Nucleus accumbens (tissue), 56 donors: ENCODE measurements around the gene PPP1R3G.
"Not testable (repeated sequence)": the region's sequence is repeated elsewhere in the genome, so short reads cannot be mapped to it uniquely, and the experiment has no call there.

ENCODE experiments used
- DNase-seq, 56 donors: peaks; one replicate each; lab custom pipeline; 2025; lab: John Stamatoyannopoulos, UW

PPP1R3G gene

DNA sequence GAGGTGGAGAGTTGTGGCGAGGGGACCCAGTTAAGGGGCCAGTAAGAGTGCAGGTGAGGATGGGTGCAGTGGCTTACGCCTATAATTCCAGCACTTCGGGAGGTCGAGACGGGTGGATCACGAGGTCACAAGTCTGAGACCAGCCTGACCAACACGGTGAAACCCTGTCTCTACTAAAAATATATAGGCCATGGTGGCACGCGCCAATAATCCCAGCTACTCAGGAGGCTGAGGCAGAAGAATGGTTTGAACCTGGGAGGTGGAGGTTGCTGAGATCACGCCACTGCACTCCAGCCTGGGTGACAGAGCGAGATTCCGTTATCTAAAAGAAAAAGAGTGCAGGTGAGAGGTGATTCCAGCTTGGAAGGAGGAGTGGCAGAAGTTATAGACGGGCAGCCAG lies 28.0 kb downstream of the PPP1R3G start:
- DNase-seq: no peak

DNA sequence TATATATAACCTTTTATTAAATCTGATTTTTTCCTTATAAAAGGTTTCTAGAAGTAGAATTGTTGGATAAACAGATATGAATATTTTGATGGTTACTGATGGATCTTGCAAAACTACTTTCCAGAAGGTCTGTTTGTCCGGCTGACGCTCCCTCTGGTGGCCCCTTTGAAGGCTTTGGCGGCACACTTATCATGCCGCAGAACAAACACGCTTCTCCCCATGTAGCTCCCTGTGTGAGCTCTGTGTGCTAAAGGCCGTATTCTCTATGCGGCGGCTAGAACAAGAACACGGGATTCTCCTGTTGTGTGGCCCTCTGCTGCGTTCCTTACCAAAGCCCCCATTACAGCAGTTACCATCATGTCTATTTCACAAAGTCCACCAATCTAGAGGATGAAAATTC lies 30.0 kb downstream of the PPP1R3G start:
- DNase-seq: no peak

DNA sequence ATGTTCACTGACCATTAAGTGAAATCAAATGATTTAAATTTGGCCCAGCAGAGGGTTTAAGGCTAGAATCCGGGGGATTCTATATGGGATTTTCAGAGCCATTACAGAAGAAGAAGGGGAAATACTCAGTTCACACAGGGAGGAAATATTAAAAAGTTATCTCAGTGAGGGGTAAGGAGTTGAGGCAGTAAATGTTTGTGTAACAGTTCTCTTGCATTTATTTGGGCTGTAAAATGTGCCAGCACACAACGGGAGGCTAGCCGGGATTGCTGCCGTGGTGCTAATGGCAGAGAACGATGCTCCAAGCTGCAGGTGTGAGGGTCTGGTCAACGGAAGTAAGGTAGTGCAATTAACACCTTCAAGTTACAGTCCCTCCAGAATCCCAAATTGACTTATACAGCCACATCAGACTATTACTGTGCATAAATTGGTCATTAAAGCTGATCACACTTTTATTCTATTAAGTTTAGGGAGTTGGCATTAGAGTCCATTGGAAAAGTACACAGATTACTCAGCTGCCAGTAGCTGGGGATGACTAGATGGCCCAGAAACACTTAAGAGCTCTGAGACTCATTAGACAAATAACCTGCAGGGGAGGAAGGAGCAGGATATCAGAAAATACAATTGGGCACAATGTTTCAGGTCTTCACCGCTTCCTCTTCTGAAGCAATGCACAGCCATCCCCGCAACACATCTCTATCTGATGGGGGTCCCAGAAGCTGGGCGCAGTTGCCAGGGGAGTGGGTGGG lies 31.3 kb downstream of the PPP1R3G start:
- DNase-seq: no peak

DNA sequence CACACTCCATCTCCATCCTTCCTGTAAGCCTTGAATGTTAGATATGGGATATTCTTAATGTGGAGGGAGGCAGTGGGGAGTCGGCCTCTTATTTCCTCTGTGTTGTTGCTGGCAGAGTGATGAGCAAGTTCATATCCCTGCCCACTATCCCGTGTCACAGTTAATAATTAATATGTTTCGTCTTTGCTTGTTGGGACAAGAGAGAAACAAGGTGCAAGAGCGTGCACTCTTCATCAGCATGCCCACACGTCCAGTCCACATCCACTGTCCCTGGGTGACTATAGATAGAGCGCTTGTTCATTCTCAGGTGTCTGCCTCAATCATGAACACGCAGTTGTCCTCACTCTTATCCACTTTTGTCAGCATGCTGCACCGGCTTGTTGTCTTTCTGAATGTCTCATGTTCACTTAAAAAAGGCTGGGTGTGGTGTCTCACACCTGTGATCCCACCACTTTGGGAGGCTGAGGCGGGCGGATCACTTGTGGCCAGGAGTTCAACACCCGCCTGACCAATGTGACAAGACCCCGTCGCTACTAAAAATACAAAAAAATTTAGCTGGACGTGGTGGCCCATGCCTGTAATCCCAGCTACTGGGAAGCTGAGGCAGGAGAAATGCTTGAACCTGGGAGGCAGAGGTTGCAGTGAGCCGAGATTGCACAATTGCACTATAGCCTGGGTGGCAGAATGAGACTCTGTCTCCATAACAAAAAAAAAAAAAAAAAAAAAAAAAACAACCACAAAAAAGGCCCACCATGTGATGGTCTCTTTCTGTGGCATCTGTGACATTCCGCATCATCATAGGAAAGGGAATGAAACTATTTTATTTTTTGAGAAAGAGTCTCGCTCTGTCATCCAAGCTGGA lies 34.2 kb downstream of the PPP1R3G start:
- DNase-seq: no peak

DNA sequence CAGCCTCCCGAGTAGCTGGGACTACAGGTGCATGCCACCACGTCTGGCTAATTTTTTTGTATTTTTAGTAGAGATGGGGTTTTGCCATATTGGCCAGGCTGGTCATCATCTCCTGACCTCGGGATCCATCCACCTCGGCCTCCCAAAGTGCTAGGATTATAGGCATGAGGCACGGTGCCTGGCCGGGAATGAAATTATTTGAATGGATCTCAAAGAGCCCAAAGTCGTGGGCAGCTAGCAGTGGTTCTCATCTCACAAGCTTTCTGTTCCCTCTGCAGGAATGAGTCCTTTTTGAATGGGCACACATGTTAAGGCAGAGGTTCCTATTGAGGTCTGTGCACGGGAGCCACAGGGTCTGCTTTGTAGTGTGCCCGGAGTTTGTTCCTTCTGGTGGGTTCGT lies 34.9 kb downstream of the PPP1R3G start:
- no peak for DNase-seq

DNA sequence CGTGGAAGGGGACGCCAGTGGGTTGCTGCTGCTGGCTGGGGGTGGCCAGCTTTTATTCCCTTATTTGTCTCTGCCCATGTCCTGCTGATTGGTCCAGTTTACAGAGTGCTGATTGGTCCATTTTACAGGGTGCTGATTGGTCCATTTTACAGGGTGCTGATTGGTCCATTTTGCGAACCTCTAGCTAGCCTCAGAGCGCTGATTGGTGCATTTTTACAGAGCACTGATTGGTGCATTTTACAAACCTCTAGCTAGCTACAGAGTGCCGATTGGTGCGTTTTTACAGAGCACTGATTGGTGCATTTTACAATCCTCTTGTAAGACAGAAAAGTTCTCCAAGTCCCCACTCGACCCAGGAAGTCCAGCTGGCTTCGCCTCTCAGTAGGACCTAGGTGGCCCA lies 35.4 kb downstream of the PPP1R3G start:
- DNase-seq: not testable (repeated sequence)

DNA sequence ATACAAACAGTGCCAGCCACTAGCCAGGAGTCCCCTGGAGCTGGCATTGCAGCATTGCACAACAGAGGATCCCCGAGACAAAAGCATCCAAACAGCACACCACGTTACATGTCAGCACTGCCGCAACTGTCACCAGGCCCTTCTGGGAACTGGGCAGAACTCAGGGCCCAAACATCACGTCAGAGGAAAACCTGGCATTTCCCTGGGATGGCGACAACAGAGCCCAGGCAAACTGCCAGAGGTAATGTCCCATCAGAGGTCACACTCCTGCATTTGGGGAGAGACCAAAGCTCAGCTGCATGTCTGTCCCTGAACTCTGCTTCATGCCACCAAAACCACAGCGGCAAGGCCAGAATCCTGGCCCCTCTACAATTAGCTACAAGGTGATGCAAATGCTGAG lies 36.3 kb downstream of the PPP1R3G start:
- DNase-seq: no peak

DNA sequence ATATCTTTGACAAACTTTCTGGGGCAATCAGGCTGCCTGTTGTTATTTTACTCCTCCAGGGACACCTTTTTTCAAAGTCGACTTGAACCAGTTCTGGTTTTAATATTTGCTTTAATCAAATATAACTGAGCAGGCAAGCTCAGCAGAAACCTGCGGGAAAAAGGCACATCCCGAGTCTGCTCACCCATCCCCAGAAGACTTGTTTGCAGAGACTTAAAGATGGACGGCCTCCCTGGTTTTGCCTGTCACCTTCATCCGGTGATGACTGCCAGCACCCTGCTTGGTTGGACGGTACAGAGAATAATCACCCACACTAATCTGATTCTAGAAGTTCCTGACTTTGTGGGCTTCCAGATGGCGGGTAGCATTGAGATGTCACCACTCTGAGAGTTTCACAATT lies 36.8 kb downstream of the PPP1R3G start:
- no peak for DNase-seq

DNA sequence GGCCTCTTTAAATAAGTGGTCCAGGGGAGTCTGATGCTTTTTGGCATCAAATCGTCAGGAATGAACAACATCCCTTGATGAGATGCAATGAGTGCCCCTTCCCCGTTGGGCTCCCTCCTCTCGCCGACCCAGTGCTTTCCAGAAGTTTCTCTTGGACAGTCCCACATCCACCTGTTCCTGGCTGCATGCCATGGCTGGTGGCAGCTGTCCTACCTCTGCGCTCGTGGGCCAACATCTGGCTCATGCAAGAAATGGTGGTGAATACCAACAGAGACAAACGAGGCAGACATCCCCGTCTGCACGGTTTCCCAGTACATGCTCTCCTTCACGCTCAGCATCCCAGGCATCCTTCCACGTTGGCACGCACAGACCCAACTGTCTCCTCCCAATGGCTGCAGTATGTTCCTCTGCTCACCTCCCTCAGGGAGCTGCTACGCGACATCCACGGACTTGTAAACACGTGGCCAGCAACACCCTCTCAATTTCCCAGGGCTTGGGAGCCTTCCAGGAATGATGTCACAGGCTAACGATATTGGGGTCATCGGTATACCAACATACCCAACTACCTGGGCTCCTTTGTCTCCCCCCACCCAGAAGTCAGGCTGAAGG lies 37.5 kb downstream of the PPP1R3G start:
- peak in 1 of 56 donors; percentile 9 for DNase-seq

DNA sequence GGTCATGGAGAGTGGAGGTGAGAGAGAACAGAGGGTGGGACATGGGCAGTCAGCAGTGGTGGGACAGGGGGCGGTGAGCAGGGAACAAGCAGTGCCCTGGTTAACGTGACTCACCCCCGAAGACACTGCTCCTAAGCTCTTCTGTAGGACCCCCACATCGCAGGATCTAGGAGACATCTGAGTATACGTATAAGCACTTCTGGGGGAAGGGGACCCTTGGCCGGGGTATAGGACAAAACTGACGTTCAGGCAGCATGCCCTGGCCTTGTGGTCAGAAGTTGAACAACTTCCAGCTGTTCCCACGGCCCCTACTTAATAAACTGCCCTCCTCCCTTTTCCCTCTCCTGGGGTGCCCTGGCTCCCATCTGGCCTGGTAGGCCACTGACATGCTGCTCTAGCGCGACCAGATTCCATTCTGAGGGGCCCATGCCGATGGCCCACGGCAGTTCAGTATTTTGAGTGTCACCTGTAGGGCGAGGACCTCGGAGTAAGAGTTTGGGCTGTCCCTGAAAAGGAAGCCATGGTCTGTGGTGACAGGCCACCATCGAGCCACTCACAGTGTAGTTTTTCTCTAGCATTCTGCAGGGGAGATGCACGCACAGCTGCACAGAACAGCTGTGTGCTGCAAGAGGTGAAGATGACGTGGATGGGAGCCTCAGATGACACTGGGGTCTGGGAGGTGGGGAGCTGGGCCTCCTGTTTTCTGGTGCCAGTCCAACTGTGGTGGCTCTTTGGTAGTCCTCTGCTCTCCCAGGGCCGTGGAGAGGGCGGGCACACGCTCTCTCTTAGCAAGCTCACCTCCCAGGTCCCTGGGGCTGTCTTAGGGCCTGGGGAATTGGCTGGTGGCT lies 38.4 kb downstream of the PPP1R3G start:
- no peak for DNase-seq

DNA sequence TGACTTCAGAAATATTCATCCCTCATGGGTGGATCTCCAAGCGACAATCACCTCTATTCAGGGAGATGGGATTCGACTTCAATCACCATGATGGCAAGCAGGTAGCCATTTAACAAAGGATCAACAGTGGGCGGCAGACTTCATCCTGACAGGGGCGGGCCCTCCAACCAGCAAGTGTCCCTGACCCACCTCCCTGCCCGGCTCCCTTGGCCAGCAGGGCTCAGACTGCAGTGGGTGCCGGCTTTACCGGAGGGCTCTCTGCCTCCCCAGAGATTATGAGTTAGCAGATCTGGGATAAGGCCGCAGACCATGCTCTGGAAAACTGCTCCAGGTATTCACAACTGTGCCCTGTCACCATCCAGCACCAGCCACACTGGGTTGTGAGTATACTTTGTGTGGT lies 39.4 kb downstream of the PPP1R3G start:
- DNase-seq: no peak

DNA sequence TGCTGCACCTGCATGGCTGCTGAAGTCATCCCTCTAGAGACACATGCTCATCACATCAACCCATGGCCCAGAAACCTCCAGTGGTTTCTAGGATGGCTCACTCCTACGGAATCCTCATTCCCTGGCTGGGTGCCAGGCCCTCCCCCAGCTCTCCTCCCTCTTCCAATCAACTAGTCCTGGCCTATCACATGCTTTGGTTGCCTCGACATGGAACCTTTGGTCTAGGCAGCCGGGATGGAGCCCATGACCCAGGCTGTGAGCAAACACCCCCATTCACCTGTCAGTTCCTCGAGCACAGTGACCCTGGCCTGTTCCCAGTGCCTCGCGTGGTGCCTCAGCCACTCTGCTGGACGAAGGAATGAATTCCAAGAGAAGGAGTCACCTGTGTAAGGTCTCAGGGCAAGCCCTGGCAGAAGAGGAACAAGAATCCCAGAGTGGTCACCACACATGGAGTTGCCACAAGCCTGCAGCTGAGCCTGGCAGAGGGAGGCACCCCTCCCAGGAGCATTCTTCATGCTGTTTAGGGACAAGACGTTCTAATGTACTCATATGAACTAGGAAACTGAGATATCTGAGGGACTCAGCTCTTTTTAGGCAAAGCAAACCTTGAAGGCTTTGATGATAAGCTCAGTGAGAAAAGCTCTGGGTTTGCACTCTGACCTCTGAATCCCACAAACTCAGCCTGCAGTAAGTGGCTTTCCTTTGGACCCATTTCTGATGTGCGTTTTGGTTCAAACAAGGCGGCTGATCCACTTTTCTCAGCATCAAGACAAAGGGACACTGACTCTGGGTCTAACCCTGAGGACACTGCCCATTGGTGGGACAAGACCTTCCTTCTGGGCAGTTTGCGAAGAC lies 40.2 kb downstream of the PPP1R3G start:
- DNase-seq: no peak

DNA sequence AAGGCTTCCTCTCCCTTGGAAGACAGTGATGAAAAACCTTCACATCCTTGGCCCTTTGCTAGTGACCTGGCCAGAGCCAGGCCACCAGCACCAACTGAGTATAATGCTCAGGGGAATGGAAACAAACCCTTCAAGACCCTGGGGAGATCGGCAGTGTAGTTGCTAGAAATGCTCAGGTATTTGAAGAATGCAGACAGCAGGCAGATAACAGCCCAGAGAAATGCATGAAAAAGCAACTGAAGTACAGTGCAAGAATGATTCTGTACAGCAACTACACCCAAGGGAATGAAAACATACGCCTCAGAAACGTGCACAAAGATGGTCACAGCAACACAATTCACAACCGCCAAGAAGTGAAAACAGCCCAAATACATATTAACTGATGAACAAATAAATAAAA lies 41.1 kb downstream of the PPP1R3G start:
- no peak for DNase-seq

DNA sequence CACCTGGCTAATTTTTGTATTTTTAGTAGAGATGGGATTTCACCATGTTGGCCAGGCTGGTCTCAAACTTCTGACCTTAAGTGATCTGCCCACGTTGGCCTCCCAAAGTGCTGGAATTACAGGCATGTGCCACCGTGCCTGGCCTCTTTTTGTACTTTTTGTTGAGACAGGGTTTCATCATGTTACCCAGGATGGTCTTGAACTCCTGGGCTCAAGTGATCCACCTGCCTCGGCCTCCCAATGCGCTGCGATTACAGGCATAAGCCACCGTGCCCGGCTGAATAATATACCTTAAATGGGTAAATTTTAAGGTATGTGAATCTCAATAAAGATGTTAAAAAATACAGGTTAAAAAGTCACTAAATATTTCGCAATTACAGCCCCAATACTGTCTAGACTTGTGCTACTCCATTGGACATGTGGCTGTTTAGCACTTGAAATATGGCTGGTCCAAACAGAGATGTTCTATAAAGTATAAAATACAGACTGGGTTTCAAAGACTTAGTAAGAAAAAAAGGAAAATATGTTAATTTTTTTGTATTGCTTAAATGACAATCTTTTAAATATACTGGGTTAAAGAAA lies 42.1 kb downstream of the PPP1R3G start:
- no peak for DNase-seq

DNA sequence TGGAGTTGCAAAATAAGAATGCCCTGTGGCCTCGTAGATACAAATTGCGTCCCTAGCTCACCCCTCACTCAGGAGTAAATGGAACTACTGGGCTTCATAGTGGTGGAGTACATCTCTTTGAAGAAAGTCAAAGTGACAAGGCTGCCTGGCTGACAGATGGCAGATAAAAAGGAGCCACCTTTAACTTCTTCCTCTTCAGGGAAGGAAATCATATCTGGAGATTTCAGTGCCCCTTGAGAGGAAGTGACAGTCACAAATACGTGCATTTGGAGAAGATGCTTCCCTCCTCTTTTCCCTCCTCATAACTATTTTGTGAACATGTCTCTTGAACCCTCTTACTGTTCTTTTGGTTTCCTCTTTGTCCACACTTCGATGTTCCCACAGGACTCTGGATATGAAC lies 43.2 kb downstream of the PPP1R3G start:
- DNase-seq: no peak

DNA sequence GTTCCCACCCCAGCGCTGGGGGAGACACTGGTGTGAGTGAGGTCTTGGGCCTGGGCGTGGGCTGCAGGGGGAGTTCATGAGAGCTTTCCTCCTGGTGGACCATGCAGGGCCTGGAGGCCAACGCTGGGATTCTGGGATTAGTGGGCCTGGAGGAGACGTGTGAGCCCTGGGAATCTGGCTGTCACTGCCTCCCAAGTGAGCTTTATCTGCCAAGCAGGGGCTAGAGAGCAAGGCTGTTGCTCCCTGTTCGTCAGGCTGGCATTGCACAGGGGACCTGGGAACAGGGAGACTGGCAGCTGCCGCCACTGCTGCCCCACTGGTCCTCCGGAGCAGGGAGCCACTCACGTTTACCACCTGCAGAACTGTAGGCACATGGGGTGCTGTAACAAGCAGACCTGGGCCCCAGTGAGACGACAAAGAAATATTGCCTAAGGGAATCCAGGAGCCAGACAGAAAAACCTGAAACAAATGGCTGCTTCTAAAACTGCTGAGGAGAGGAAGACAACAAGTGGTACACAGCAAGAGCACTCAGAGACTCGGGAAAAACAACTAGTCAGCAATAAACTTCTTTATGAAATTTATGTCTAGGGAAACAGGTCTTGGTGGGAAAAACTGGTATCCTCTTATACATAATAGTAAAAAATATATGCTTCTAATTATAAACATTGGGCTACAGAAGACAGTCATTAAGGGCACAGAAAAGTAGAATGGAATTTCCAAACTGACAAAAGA lies 45.2 kb downstream of the PPP1R3G start:
- DNase-seq: no peak

DNA sequence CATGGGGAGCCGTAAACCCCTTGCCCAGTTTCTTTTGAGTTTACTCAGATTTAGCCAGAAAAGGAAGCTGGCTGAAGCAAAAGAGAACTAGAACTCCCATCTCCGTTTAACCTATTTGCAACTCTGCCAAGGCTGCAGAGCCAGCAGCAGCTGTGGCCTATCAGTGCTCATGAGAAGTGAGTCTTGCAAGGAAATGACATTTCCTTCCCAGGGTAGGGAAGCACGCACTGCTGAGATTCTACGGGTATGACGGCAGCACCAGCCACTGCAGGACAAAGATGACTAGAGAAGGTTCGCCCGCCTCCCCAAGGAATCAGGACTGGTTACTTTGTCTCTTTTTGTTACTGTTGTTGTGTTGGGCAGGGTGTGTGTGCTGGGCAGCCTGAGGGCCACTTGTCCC lies 47.6 kb downstream of the PPP1R3G start:
- DNase-seq: peak in 43 of 56 donors; percentile 13 to 86 (median 38)

DNA sequence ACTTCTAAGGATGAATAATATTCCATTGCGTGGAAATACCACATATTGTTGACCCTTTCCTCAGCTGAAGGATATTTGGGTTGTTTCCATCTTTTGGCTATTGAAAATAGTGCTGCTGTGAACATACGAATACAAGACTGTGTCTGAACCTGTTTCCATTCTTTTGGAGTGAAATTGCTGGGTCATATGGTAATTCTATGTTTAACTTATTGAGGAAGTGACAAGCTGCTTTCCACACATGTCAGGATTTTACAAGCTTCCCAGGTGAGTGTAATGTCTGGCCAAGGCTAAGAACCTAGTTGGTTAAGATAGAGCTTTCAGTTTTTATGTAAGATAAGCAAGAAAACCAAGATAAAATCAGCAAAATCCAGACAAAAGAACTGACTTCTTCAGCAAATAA lies 48.8 kb downstream of the PPP1R3G start:
- no peak for DNase-seq
